HepG2 (cell line): ENCODE data around the gene DUSP16. TPM values are rescaled to one million over a fixed set of nuclear protein-coding genes. Genes with fewer than 3 reads are reported as not detected.

Source experiments
- ATM ChIP-seq: fragments of 450-650 bp; IDR thresholded peaks from 2 replicates; pipeline ENCODE4 v1.7.1; 2017; ENCODE audit warnings: mild to moderate bottlenecking, borderline replicate concordance
- BATF2 ChIP-seq: sonication (generic); formaldehyde crosslinking; IDR thresholded peaks from 2 replicates; pipeline ENCODE4 v1.8.0; 2022; ENCODE audit warnings: mild to moderate bottlenecking, missing genetic modification reagents, moderate library complexity
- CENPT ChIP-seq: sonication (generic); formaldehyde crosslinking; IDR thresholded peaks from 2 replicates; pipeline ENCODE4 v1.8.0; 2022; ENCODE audit warnings: low read depth, mild to moderate bottlenecking, moderate library complexity, missing genetic modification reagents
- DRAP1 ChIP-seq: IDR thresholded peaks from 2 replicates; pipeline ENCODE4 v1.6.1; 2016; ENCODE audit warnings: missing genetic modification reagents, missing compliant biosample characterization
- EZH2 ChIP-seq: conservative IDR thresholded peaks from 2 replicates; pipeline ENCODE4 v1.6.1; 2012; ENCODE audit warnings: mild to moderate bottlenecking, low read depth, low read length, moderate library complexity
- FOXP4 ChIP-seq: sonication (generic); formaldehyde crosslinking; IDR thresholded peaks from 2 replicates; pipeline ENCODE4 v1.4.0; 2020; ENCODE audit warnings: missing genetic modification reagents
- IKZF4 ChIP-seq: sonication (generic); formaldehyde crosslinking; IDR thresholded peaks from 2 replicates; pipeline ENCODE4 v1.5.1; 2020; ENCODE audit warnings: borderline replicate concordance, mild to moderate bottlenecking, low read depth, missing genetic modification reagents; ENCODE audit errors: not compliant biosample characterization
- JUN ChIP-seq: sonication (generic); formaldehyde crosslinking; IDR thresholded peaks from 2 replicates; pipeline ENCODE4 v1.4.0; 2020; ENCODE audit warnings: mild to moderate bottlenecking, missing genetic modification reagents
- NR2F1 ChIP-seq, 2 experiments: fragments of 450-650 bp in 1 of 2; formaldehyde crosslinking in 1 of 2; IDR thresholded peaks; 2 replicates each; pipeline versions ENCODE4 v1.5.0 to v1.6.1; 2016 to 2020; ENCODE audit warnings: mild to moderate bottlenecking in 1 of 2, missing compliant biosample characterization in 1 of 2, missing genetic modification reagents in 1 of 2, moderate library complexity in 1 of 2
- RBM22 ChIP-seq: fragments of 200-400 bp; formaldehyde crosslinking; optimal IDR thresholded peaks from 2 replicates; pipeline ENCODE3; 2017; ENCODE audit warnings: mild to moderate bottlenecking, low read length, moderate library complexity
- REXO4 ChIP-seq: sonication (generic); formaldehyde crosslinking; IDR thresholded peaks from 2 replicates; pipeline ENCODE4 v1.8.0; 2022; ENCODE audit warnings: missing genetic modification reagents, mild to moderate bottlenecking, borderline replicate concordance
- STAT5B ChIP-seq: sonication (generic); formaldehyde crosslinking; IDR thresholded peaks from 2 replicates; pipeline ENCODE4 v1.4.0; 2020; ENCODE audit warnings: missing genetic modification reagents
- TEAD3 ChIP-seq: optimal IDR thresholded peaks from 2 replicates; pipeline ENCODE3; 2016; ENCODE audit warnings: borderline replicate concordance
- TP53 ChIP-seq: sonication (generic); formaldehyde crosslinking; conservative IDR thresholded peaks from 2 replicates; pipeline ENCODE4 v1.4.0; 2020; ENCODE audit warnings: missing genetic modification reagents
- ZBTB34 ChIP-seq: sonication (generic); formaldehyde crosslinking; IDR thresholded peaks from 2 replicates; pipeline ENCODE4 v1.8.0; 2022; ENCODE audit warnings: mild to moderate bottlenecking, missing genetic modification reagents
- ZNF20 ChIP-seq: sonication (generic); formaldehyde crosslinking; IDR thresholded peaks from 2 replicates; pipeline ENCODE4 v1.4.0; 2020; ENCODE audit warnings: mild to moderate bottlenecking, moderate library complexity, missing genetic modification reagents
- ZNF530 ChIP-seq: sonication (generic); formaldehyde crosslinking; IDR thresholded peaks from 2 replicates; pipeline ENCODE4 v1.5.0; 2020; ENCODE audit warnings: low read depth, mild to moderate bottlenecking, missing genetic modification reagents
- ZNF574 ChIP-seq: sonication (generic); formaldehyde crosslinking; IDR thresholded peaks from 2 replicates; pipeline ENCODE4 v1.4.0; 2020; ENCODE audit warnings: missing genetic modification reagents
- ZNF780A ChIP-seq: sonication (generic); formaldehyde crosslinking; IDR thresholded peaks from 2 replicates; pipeline ENCODE4 v1.8.0; 2022; ENCODE audit warnings: mild to moderate bottlenecking, missing genetic modification reagents, moderate library complexity
- ZNF784 ChIP-seq: sonication (generic); formaldehyde crosslinking; IDR thresholded peaks from 2 replicates; pipeline ENCODE4 v1.5.1; 2020; ENCODE audit warnings: missing genetic modification reagents, mild to moderate bottlenecking, borderline replicate concordance
- ZNF883 ChIP-seq: sonication (generic); formaldehyde crosslinking; IDR thresholded peaks from 2 replicates; pipeline ENCODE4 v1.5.1; 2020; ENCODE audit warnings: mild to moderate bottlenecking, missing genetic modification reagents; ENCODE audit errors: not compliant biosample characterization
- ZSCAN9 ChIP-seq: IDR thresholded peaks from 2 replicates; pipeline ENCODE4 v1.6.1; 2016; ENCODE audit warnings: borderline replicate concordance
- polyA plus RNA-seq, 8 experiments: library from polyadenylated mRNA; depleted of rRNA in 3 of 8; stranded (reverse) in 7 of 8; unstranded in 1 of 8; fragments of >200 nt; fragmentation: Illumina TruSeq in 4 of 8; extraction: Trizol in 4 of 8; gene quantifications; 2 replicates each; pipeline versions ENCODE4 v1.2.1 to v1.2.3, GENCODE V29; 2011 to 2016; ENCODE audit warnings: low read depth in 4 of 8, missing spikeins in 1 of 8, mixed read lengths in 1 of 8; ENCODE audit not compliant: insufficient read depth in 1 of 8
- total RNA-seq, 5 experiments: library from RNA; depleted of rRNA; stranded (reverse); fragments of >200 nt; fragmentation: Illumina TruSeq; extraction: Trizol; gene quantifications; 2 replicates each; pipeline ENCODE4 v1.2.3, GENCODE V29; 2016; ENCODE audit warnings: low read depth in 1 of 5

DUSP16 gene
- total and polyA plus RNA-seq, 2 of the 13 experiments (the other 11 are each of a cell fraction or from before 2014, with no cell fraction given): 45.7 to 46.6 TPM

GRCh38 chr12:12533238-12533829 lies 29.3 kb downstream of the DUSP16 start (continued):
- no peak for TF ChIP-seq BATF2
- no peak for TF ChIP-seq ZNF530 (CRISPR knock-in tag)
- TF ChIP-seq ATM: no peak
- no peak for TF ChIP-seq CENPT (CRISPR knock-in tag)
- no peak for TF ChIP-seq DRAP1
- TF ChIP-seq RBM22: peak; percentile 78
- TF ChIP-seq NR2F1 (CRISPR knock-in tag; IDR thresholded peaks at IDR 0.05): no peak
- TF ChIP-seq EZH2: no peak
- TF ChIP-seq ZBTB34 (CRISPR knock-in tag): no peak
- TF ChIP-seq TP53: no peak
- TF ChIP-seq JUN (CRISPR knock-in tag): no peak
- TF ChIP-seq STAT5B: no peak
- TF ChIP-seq TEAD3 (CRISPR knock-in tag): peak; percentile 77
- TF ChIP-seq ZNF883: no peak
- TF ChIP-seq FOXP4 (CRISPR knock-in tag): no peak
- TF ChIP-seq ZNF20: no peak
- no peak for TF ChIP-seq REXO4 (CRISPR knock-in tag)
- no peak for TF ChIP-seq ZNF780A (CRISPR knock-in tag)
- no peak for TF ChIP-seq ZNF784 (CRISPR knock-in tag)
- 0 out of 2 replicates have a peak, but pooled peaks have one; percentile 26 for TF ChIP-seq ZSCAN9
- TF ChIP-seq IKZF4 (CRISPR knock-in tag): no peak
- TF ChIP-seq ZNF574 (CRISPR knock-in tag): no peak
